Bronchial epithelial cell (primary cell): Measurements from ENCODE around the gene FAM219A. TPM values are rescaled to one million over a fixed set of nuclear protein-coding genes. Genes with fewer than 3 reads are reported as not detected.

Experiments
- DNase-seq: peaks from one replicate; pipeline ENCODE4 v3.0.0-alpha.2; 2010; ENCODE audit warnings: low read depth
- FAIRE-seq: peaks from 2 replicates; lab custom pipeline; 2011; peaks lifted over from hg19 to GRCh38; lab: Jason Lieb, UNC
- H3K27me3 ChIP-seq: 2 replicates; pipeline ENCODE4 v1.5.1; 2011; ENCODE audit warnings: low read length; ENCODE audit not compliant: control insufficient read depth, insufficient read depth
- H3K36me3 ChIP-seq: 2 replicates; pipeline ENCODE4 v1.5.1; 2011; ENCODE audit warnings: low read length; ENCODE audit not compliant: control insufficient read depth, insufficient read depth
- H3K4me3 ChIP-seq: 2 replicates; pipeline ENCODE4 v1.5.1; 2011; ENCODE audit warnings: mild to moderate bottlenecking, low read depth, low read length, control low read depth
- CTCF ChIP-seq: IDR thresholded peaks from 2 replicates; pipeline ENCODE4 v1.5.1; 2011; ENCODE audit warnings: mild to moderate bottlenecking, moderate library complexity, low read length, control low read depth, inconsistent platforms; ENCODE audit not compliant: insufficient read depth, severe bottlenecking
- total RNA-seq: library from RNA; depleted of rRNA; stranded (reverse); fragments of >200 nt; gene quantifications from 2 replicates; pipeline ENCODE4 v1.2.1, GENCODE V29; 2014

Gene FAM219A
- total RNA-seq, 1 donor from 2014 or later = 3.9 TPM

- H3K4me3 ChIP-seq = peak overlapping the region; percentile 35
- FAIRE-seq (no peak), DNase-seq (no peak)
Measured at GRCh38 chr9:34381323-34381722, 77.0 kb downstream of the FAM219A start.

DNA sequence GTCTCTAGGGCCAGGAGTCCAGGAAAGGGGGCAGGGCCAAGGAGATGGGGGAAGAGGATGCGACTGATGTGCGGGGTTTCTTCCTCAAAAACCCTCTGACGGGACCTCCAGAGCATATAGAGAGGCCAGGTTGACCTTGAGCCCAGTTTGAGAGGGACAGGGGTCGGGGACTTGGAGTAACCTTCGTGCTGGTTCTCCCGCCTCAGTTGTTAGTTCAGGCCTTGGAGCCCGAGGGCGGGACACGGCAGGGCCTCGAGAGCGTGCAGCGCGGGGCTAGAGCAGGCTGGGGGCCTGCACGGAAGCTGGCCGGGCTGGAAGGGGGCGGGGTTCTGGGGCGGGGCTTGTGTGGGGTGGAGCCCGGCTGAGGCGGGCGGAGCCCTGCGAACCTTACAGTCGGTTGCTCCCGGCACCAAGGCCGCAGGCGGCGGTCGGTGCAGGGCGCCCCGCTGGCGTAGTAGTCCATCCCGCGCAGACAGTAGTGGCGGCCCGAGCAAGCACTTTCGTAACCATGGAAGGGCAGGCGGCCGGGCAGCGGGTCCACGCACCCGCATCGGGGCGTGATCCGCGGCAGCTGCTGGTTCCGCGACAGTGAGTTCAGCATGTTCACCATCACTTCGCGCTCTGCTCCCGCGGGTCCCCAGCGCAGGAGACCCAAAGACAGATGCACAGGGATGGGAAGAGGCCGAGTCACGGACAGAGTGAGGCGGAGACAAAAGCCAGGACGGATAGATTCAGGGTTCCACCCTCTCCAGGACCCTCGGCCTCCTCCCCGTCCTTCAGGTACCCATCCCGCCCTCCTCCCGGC, 77.7 kb downstream of the FAM219A start:
- TF ChIP-seq CTCF = no peak
- DNase-seq = peak; percentile 41
- Histone ChIP-seq H3K4me3 (peak overlapping the region; percentile 35), H3K36me3 (no peaks in the 10 kb centered on the region), H3K27me3 (no peaks in the 10 kb centered on the region)
- no peak for FAIRE-seq

More at GRCh38 chr9:34381323-34381722, 77.0 kb downstream of the FAM219A start:
- Histone ChIP-seq H3K27me3 (no peaks in the 10 kb centered on the region), H3K36me3 (no peaks in the 10 kb centered on the region)
- no peak for TF ChIP-seq CTCF

- H3K27me3 ChIP-seq = no peaks in the 10 kb centered on the region
- no peak for TF ChIP-seq CTCF
- H3K36me3 ChIP-seq = no peaks in the 10 kb centered on the region
- peak overlapping the region; percentile 35 for H3K4me3 ChIP-seq
- DNase-seq (no peak), FAIRE-seq (no peak)
Measured at GRCh38 chr9:34380034-34380510, 78.3 kb downstream of the FAM219A start.

DNA sequence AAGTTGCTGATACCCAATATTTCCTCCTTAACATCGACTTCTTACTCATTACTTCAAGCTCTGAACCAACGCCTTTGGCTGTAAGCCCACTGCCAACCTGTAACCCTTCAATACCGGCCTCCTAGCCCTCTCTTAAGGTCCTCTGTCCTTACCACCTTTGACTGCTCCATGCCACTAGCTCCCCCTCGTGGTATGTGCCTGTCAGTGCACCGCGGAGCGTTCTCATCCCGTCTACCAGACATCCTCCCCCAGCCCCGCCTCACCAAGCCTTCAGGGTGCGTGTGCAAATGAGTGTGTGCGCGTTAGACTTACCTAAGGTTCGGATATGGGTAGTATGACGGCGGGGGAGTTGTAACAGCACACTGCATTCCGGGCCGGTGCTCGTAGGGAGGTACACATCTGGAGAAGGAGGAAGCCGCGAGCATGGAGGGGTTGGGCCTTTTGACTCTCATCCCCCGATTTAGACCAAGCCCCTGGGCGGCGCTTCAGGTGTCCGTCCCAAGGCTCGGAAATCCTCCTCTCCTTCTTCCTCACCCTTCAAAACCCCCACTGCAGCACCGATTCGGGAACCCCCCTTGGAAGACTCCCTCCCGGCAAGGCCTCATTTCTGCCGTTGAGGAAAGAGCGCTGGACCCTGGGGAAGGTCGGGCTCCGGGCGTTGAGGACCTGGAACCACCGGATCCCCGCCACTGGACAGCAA, 78.9 kb downstream of the FAM219A start:
- peak; percentile 87 for DNase-seq
- Histone ChIP-seq H3K27me3 (no peaks in the 10 kb centered on the region), H3K36me3 (no peaks in the 10 kb centered on the region), H3K4me3 (peak overlapping the region; percentile 35)
- TF ChIP-seq CTCF = peak; percentile 93
- FAIRE-seq = peak; percentile 77

- no peak for TF ChIP-seq CTCF
- Histone ChIP-seq H3K27me3 (no peaks in the 10 kb centered on the region), H3K4me3 (no peak overlapping the region), H3K36me3 (peaks cover 2% of the 10 kb centered on the region)
- FAIRE-seq = no peak
- no peak for DNase-seq
Measured at GRCh38 chr9:34378376-34379060, 79.9 kb downstream of the FAM219A start.
